ENCODE results near the gene RNF14. TPM values are rescaled to one million over a fixed set of nuclear protein-coding genes. Genes with fewer than 3 reads are reported as not detected.

Gene RNF14
- total RNA-seq, 1 experiment from 2014 or later, result 20.1 TPM

DNA sequence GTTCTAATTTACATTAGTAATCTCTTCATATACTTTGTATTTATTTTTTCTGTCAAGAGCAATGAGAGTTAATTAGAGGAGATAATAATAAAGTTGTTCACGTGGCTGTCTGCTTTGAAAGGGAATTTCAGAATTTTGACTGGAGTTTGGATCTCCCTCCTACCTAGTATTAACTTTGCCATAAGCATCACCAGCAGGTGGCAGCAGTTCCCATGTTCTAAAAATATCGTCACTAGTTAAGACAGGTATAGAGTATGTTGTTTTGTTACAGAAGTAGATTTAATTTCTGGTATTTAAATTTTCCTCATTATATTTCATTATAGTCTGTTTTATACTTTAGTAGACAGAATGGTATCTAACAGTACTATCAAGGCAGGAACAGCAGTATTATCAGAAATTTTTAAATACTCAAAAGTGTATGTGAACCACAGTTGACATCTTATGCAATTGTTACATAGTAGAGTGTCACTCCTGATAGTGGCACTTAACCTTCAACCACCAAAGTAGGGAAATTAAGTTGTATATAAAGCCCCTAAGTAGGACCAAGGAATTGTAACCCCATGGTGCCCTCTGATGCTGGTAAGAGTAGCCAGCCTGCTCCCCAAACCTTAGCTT is 23.6 kb downstream of the RNF14 start:
- Histone ChIP-seq H3K56ac (ENCODE audit: insufficient read length, low read depth, low read length) (no peak overlapping the region), H3K79me1 (ENCODE audit: insufficient read depth, low read depth, low read length, poor library complexity, severe bottlenecking) (no peaks in the 10 kb centered on the region), H4K91ac (ENCODE audit: insufficient read length, low read depth, low read length) (no peak overlapping the region), H4K5ac (ENCODE audit: insufficient read length, low read depth, low read length) (no peak overlapping the region), H2AFZ (ENCODE audit: low read length) (no peak overlapping the region), H3K27me3 (ENCODE audit: insufficient read depth, low read length) (no peaks in the 10 kb centered on the region), H2BK20ac (ENCODE audit: low read depth, low read length, poor library complexity, severe bottlenecking) (no peak overlapping the region), H3K23me2 (ENCODE audit: insufficient read length, low read depth, low read length, poor library complexity, severe bottlenecking) (no peaks in the 10 kb centered on the region), H4K20me1 (ENCODE audit: control insufficient read depth, insufficient read depth, insufficient read length) (no peaks in the 10 kb centered on the region), H2BK5ac (ENCODE audit: insufficient read length, low read length) (no peak overlapping the region), H3K18ac (ENCODE audit: insufficient read length, low read depth, low read length) (no peak overlapping the region), H4K8ac (replicated peaks; ENCODE audit: insufficient read length, low read depth, low read length) (no peak overlapping the region), H3K79me2 (ENCODE audit: insufficient read depth, low read length) (no peaks in the 10 kb centered on the region), H3K4me1 (ENCODE audit: insufficient read depth, low read length) (no peaks in the 10 kb centered on the region), H3K23ac (ENCODE audit: insufficient read length, low read depth, low read length) (no peak overlapping the region), H3K4ac (ENCODE audit: low read depth, low read length) (no peak overlapping the region), H3K9ac (ENCODE audit: extremely low read depth, insufficient read length, low read length) (no peak overlapping the region), H2AK5ac (ENCODE audit: insufficient read length, low read length) (no peak overlapping the region), H2BK12ac (ENCODE audit: insufficient read length, low read depth, low read length) (no peak overlapping the region), H3T11ph (ENCODE audit: low read length) (no peak overlapping the region), H3K4me2 (ENCODE audit: insufficient read depth, insufficient read length, low read length) (no peak overlapping the region), H3K27ac (ENCODE audit: insufficient read length, low read depth, low read length) (no peak overlapping the region), H2BK120ac (ENCODE audit: low read depth, low read length, poor library complexity, severe bottlenecking) (no peak overlapping the region), H2BK15ac (ENCODE audit: low read depth, low read length) (no peak overlapping the region), H3K14ac (ENCODE audit: insufficient read depth, low read length) (no peak overlapping the region), H3K9me3 (ENCODE audit: control insufficient read depth, low read depth, low read length) (no peaks in the 10 kb centered on the region)
- WGBS (ENCODE audit: extremely low coverage, insufficient read length, low lambda C conversion rate), result no CpG with 5 or more reads among the region's 2 CpGs
- TF ChIP-seq CTCF (conservative IDR thresholded peaks at IDR 0.05), result peak; percentile 92
- H3K4me3 Mint-ChIP-seq, result no peak overlapping the region
- no peaks in the 10 kb centered on the region for H3K4me1 Mint-ChIP-seq
- no peaks in the 10 kb centered on the region for H3K9me3 Mint-ChIP-seq
- DNase-seq, result no peak
- H3K27me3 Mint-ChIP-seq (ENCODE audit: low read depth), result no peaks in the 10 kb centered on the region
- H3K36me3 Mint-ChIP-seq (ENCODE audit: insufficient read depth in 1 of 3, low read depth in 3 of 3), result peaks cover 6 to 23% (median 14%) of the 10 kb centered on the region in 3 experiments
- no peak overlapping the region for H3K27ac Mint-ChIP-seq
